Activated T-cell treated with anti-CD3 and anti-CD28 coated beads, Interleukin-2, amount 50 U/mL, for 24 hours (primary cell): Measurements from ENCODE around the gene SLC37A2.

Source experiments
- DNase-seq: peaks from one replicate; pipeline ENCODE4 v3.0.0-alpha.2; 2020
- H3K27ac Mint-ChIP-seq: 2 replicates; pipeline ENCODE4 v1.8.0; 2020; ENCODE audit warnings: mild to moderate bottlenecking, mixed read lengths
- H3K27me3 Mint-ChIP-seq: 2 replicates; pipeline ENCODE4 v1.8.0; 2020; ENCODE audit warnings: mixed read lengths
- H3K36me3 Mint-ChIP-seq: 2 replicates; pipeline ENCODE4 v1.8.0; 2020; ENCODE audit warnings: low read depth, mixed read lengths
- H3K4me1 Mint-ChIP-seq: 2 replicates; pipeline ENCODE4 v1.8.0; 2020; ENCODE audit warnings: low read depth, mixed read lengths
- H3K4me3 Mint-ChIP-seq: 2 replicates; pipeline ENCODE4 v1.8.0; 2020; ENCODE audit warnings: mild to moderate bottlenecking, moderate library complexity, mixed read lengths
- H3K9me3 Mint-ChIP-seq: 2 replicates; pipeline ENCODE4 v1.8.0; 2020; ENCODE audit warnings: mixed read lengths

SLC37A2 gene

DNA sequence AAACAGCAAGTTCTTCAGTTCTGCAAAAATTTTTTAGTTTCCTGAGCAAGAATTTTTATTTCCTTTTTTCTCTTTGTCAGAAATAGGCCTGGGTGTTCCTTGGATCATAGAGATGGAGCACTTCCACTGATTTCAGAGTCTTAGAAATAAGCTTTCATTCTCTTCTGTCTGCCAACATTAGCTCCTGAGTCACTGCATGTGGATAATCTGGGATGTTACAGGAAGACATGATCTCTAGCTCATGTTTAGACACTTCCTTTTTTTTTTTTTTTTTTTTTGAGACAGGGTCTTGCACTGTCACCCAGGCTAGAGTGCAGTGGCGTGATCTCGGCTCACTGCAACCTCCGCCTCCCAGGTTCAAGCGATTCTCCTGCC is 61.5 kb downstream of the SLC37A2 start:
- DNase-seq = no peak
- Mint-ChIP-seq H3K27me3 (peaks cover 39% of the 10 kb centered on the region), H3K9me3 (no peaks in the 10 kb centered on the region), H3K36me3 (no peaks in the 10 kb centered on the region), H3K4me3 (no peak overlapping the region), H3K4me1 (peaks cover 7% of the 10 kb centered on the region), H3K27ac (no peak overlapping the region)

DNA sequence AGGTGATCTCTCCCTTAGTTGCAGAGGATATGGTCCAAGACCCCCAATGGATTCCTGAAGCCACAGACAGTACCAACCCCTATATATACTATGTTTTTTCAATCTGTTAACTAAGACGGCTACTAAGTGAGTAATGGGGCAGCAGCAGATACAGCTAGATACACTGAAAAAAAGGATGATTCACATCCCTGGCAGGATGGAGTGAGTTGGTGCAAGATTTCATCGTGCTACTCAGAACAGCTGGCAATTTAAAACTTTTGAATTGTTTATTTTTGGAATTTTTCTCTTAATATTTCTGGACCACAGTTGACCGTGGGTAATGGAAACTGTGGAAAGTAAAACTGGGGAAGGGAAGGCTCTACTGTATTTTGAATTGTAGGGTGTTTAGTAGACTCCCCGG is 65.3 kb downstream of the SLC37A2 start:
- H3K27me3 Mint-ChIP-seq = peaks cover 56% of the 10 kb centered on the region
- H3K4me1 Mint-ChIP-seq = peaks cover 7% of the 10 kb centered on the region
- H3K9me3 Mint-ChIP-seq = no peaks in the 10 kb centered on the region
- no peak overlapping the region for H3K4me3 Mint-ChIP-seq
- H3K36me3 Mint-ChIP-seq = no peaks in the 10 kb centered on the region
- DNase-seq = no peak
- no peak overlapping the region for H3K27ac Mint-ChIP-seq

DNA sequence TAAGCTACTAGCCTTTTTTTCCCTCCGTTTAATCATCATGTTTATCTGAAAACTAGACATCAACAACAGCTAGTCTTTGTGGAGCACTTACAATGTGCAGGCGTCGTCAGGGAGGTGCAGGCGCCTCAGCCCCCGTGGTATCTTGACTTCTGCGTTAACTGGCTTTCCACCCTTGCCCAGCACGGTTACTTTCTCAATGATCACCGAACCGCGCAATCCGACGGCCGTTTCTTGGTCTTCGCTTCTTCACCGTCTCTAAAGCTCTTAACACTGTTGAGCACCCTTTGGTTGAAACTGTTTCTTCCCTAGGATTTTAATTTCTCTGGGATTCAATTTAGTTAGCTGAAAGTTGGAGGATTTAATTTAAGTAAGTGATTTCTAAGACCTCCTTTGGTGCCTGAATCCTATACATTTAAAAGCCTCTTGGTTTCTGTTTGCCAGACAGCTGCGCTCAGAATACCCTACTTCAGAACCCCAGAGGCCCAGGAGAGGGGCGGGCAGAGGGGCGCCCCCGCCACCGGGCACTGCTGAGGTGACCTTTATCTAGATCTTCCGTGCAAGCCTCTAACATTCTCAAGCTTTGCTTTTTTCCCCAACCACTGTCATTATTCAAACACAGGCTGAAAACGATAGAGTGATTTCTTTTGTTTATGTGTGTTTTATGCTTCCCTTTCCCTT is 66.3 kb downstream of the SLC37A2 start:
- no peaks in the 10 kb centered on the region for H3K36me3 Mint-ChIP-seq

DNA sequence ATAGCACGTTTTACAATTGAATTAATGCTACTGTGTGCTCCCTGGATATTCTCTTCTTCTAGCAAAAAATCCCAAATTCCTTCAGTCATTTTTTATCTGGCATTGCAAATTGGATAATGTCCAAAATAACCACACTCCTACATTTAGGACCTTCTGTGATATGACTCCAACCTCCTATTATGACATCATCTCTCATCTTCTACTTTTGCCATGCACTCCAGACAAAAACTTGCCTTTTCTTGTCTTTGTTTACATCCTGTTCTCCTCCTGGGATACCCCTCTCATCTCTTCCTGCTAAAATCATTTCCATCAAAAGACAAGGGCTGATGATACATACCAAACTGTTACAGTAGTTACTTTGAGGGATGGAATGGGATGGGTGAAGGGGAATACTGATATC is 69.0 kb downstream of the SLC37A2 start:
- Mint-ChIP-seq H3K27me3 (peaks cover 55% of the 10 kb centered on the region), H3K4me1 (no peaks in the 10 kb centered on the region), H3K27ac (no peak overlapping the region), H3K4me3 (no peak overlapping the region), H3K9me3 (no peaks in the 10 kb centered on the region), H3K36me3 (no peaks in the 10 kb centered on the region)
- DNase-seq = no peak

More for the DNA sequence above, 66.3 kb downstream of the SLC37A2 start:
- no peaks in the 10 kb centered on the region for H3K4me1 Mint-ChIP-seq
- H3K9me3 Mint-ChIP-seq = no peaks in the 10 kb centered on the region
- no peak overlapping the region for H3K27ac Mint-ChIP-seq
- H3K4me3 Mint-ChIP-seq = no peak overlapping the region
- H3K27me3 Mint-ChIP-seq = peaks cover 59% of the 10 kb centered on the region
- no peak for DNase-seq

DNA sequence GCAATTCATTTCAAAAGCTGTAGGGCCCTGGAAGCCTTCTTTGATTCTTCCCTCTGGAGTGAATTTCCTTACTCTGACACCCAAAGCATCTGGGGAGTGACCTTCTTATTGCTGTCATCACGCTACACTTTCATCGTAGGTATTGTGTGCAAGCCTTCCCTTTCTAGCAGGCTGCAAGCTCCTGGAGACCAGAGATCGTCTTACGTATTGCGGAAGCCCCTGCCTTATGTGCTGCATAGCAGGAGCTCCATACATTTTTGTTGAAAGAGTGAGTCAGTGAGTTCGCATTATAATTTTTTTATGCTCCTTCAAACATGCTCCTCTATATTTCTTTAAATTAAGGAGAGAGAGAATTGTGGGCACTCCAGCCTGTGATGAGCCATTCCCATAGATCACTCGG is 69.5 kb downstream of the SLC37A2 start:
- no peaks in the 10 kb centered on the region for H3K4me1 Mint-ChIP-seq
- no peak overlapping the region for H3K27ac Mint-ChIP-seq
- no peak for DNase-seq
- H3K27me3 Mint-ChIP-seq = peaks cover 50% of the 10 kb centered on the region
- no peaks in the 10 kb centered on the region for H3K36me3 Mint-ChIP-seq
- H3K4me3 Mint-ChIP-seq = no peak overlapping the region
- no peaks in the 10 kb centered on the region for H3K9me3 Mint-ChIP-seq

DNA sequence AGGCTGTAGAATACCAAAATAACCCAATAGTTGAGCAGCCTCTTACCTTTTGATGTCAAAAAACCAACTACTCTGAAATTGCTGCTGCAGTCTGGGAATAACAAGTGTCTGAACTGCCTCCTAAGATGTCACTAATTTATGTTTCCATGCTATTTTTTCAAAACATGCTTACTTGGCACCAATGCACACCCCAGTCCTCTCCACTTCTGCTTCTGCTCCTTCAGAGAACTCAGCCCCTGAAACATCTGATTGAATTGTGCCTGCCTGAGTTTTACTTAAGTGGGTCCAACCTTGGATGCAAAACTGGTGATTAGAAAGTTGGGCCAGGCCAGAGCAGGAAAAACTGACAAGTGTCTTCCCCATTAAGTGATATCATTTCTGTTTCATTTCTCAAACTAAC is 72.9 kb downstream of the SLC37A2 start:
- no peaks in the 10 kb centered on the region for H3K4me1 Mint-ChIP-seq
- peaks cover 42% of the 10 kb centered on the region for H3K27me3 Mint-ChIP-seq
- no peaks in the 10 kb centered on the region for H3K36me3 Mint-ChIP-seq
- H3K4me3 Mint-ChIP-seq = no peak overlapping the region
- no peak for DNase-seq
- H3K9me3 Mint-ChIP-seq = no peaks in the 10 kb centered on the region
- no peak overlapping the region for H3K27ac Mint-ChIP-seq

DNA sequence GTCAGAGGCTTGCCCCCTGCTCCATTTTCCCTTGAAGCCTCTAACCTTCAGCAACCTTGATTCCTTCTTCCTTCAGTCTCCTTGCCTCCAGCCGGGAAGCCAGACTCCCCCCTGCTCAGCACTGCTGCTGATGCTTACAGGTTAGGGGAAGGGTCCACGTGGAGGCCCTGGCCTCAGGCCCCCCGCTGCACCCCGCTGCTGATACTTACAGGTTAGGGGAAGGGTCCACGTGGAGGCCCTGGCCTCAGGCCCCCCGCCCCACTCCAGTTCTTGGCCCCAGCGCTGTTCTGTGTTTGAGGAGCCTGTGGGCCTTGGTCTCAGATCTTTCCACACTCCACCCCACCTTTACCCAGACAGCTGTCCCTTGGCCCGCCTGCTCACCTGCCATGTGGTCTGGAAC is 75.9 kb downstream of the SLC37A2 start:
- no peak overlapping the region for H3K4me3 Mint-ChIP-seq
- H3K36me3 Mint-ChIP-seq = no peaks in the 10 kb centered on the region
- H3K4me1 Mint-ChIP-seq = peaks cover 3% of the 10 kb centered on the region
- DNase-seq = no peak
- peaks cover 40% of the 10 kb centered on the region for H3K27me3 Mint-ChIP-seq
- H3K27ac Mint-ChIP-seq = no peak overlapping the region
- H3K9me3 Mint-ChIP-seq = no peaks in the 10 kb centered on the region

DNA sequence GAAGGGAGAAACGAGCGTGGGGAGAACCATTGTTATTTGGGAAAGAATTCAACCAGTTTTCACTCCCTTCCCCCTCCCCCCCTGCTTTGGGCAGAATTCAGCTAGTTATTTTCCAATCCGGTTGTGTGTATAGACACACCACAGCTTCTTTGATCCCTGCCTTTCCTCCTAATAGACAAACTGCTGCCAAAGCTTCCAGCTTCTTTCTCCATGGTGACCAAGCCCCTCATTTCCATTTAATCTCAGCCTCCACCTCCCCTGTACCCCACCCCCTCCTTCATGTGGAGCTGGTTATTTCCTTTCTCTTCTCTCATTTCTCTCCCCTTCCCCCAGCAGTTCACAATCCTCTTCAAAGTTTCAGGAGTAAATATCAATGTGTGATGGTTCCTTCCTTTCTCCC is 76.7 kb downstream of the SLC37A2 start:
- no peak overlapping the region for H3K4me3 Mint-ChIP-seq
- H3K9me3 Mint-ChIP-seq = no peaks in the 10 kb centered on the region
- H3K27ac Mint-ChIP-seq = no peak overlapping the region
- H3K36me3 Mint-ChIP-seq = no peaks in the 10 kb centered on the region
- peaks cover 3% of the 10 kb centered on the region for H3K4me1 Mint-ChIP-seq
- DNase-seq = no peak
- H3K27me3 Mint-ChIP-seq = peaks cover 40% of the 10 kb centered on the region
